ENCODE data around the gene SPANXN1. TPM values are rescaled to one million over a fixed set of nuclear protein-coding genes. Genes with fewer than 3 reads are reported as not detected.
A peak's percentile ranks its signal among the peaks of the same experiment; 100 is the strongest.
"Not testable (repeated sequence)": the region's sequence is repeated elsewhere in the genome, so short reads cannot be mapped to it uniquely, and the experiment has no call there.

Gene SPANXN1, protein sequence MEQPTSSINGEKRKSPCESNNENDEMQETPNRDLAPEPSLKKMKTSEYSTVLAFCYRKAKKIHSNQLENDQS
- not detected in 2 replicates for total RNA-seq

DNA sequence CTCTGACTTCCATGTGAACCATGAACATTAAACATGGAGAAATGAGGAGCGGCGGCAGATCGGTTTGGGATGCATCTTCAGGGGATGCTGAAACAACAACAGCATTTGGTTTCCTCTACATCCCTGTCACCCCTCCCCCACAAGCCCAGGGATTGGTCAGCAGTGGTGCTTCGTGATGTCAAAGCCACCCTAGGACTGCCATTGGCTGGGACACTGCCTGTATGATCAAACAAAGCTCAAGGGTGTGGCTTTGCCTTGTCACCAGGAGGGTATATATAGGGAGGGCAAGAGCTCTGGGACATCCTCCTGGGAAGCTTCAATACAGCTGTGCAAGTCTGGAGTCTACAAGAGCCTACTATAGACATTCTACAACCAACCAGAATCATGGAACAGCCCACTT is at the start of gene SPANXN1:
SPANXN1 (plus strand) TSS at position 301 of the 400 bp plus-strand sequence; CDS start at position 385, 84 bp downstream.
- not testable (repeated sequence) for DNase-seq (ENCODE audit: low read depth); H3K4me3 ChIP-seq (ENCODE audit: low read depth, low read length)

DNA sequence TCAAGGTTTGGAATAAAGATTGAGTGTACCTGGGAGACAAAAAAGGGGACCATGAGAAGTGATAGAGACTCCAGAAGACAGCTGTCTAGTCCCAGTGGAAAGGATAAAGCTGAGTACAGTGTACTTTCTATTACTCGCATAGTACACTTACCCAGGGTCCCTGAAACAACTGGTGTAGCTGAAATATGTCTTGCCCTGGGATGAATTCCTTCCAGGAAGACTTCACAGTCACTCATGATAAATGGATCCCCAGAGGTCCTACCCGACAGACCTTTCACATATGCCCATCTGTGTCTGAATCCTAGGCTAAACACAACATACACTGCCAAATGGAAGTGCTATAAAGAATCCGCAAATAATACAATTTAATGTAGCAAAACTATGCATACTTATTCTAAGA is 48.2 kb upstream of the SPANXN1 start:
- no peak overlapping the region for H3K4me3 ChIP-seq (ENCODE audit: low read depth, low read length)
- TF ChIP-seq, protein P1, sequence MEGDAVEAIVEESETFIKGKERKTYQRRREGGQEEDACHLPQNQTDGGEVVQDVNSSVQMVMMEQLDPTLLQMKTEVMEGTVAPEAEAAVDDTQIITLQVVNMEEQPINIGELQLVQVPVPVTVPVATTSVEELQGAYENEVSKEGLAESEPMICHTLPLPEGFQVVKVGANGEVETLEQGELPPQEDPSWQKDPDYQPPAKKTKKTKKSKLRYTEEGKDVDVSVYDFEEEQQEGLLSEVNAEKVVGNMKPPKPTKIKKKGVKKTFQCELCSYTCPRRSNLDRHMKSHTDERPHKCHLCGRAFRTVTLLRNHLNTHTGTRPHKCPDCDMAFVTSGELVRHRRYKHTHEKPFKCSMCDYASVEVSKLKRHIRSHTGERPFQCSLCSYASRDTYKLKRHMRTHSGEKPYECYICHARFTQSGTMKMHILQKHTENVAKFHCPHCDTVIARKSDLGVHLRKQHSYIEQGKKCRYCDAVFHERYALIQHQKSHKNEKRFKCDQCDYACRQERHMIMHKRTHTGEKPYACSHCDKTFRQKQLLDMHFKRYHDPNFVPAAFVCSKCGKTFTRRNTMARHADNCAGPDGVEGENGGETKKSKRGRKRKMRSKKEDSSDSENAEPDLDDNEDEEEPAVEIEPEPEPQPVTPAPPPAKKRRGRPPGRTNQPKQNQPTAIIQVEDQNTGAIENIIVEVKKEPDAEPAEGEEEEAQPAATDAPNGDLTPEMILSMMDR (IDR thresholded peaks at IDR 0.05; ENCODE audit: insufficient read depth, low read depth, low read length), result no peak
- no peak for DNase-seq (ENCODE audit: low read depth)

DNA sequence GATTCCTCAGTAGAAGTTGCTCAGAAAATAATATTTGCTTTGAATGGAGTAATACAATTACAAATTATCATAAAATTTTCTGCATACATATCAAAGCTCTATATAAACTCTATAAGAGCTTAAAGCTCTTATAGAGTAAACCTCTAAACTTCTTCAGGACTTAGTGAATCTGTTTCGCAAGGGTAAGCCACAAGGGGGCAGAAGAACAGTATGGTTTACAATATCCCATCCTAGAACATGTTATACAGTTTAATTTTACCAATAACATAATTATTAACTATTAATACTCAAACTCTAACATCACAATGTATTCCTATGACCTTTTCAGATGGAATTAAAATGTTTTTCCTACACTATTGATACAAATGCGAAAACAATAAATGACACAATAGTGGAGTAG is 33.8 kb upstream of the SPANXN1 start:
- DNase-seq (ENCODE audit: low read depth), result peak; percentile 0
- TF ChIP-seq, protein P1 (IDR thresholded peaks at IDR 0.05; ENCODE audit: insufficient read depth, low read depth, low read length), result peak; percentile 22
- no peak overlapping the region for H3K4me3 ChIP-seq (ENCODE audit: low read depth, low read length)

DNA sequence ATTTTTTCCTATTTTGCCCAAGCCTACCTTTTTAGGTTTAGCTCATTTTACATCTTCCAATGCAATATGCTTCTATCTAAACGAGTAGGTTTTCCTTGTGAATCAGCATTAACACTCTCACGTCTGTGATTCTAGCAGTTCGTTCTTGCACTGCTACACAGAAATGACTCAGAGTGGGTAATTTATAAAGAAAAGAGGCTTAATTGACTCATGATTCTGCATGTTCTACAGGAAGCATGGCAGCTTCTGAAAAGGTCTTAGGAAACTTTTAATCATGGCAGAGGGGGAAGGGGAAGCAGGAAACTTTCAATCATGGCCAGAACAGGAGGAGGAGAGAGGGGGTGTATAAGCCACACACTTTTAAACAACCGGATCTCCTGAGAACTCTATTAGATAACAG is 44.9 kb downstream of the SPANXN1 start:
- TF ChIP-seq, protein P1 (IDR thresholded peaks at IDR 0.05; ENCODE audit: insufficient read depth, low read depth, low read length), result no peak
- no peak overlapping the region for H3K4me3 ChIP-seq (ENCODE audit: low read depth, low read length)
- DNase-seq (ENCODE audit: low read depth), result no peak

Data from fibroblast of villous mesenchyme (primary cell).